Effector memory CD8-positive, alpha-beta T cell (primary cell): ENCODE results near the gene ABHD16A.

ENCODE experiments used
- ATAC-seq: fragments of 150-1000 bp; cut with Tn5 transposase; replicated peaks from 2 replicates; pipeline ENCODE4 v1.10.0; 2021; ENCODE audit warnings: mild to moderate bottlenecking, moderate library complexity
- DNase-seq, 3 experiments: peaks; one replicate each; pipeline ENCODE4 v3.0.0; 2021
- H3K27ac Mint-ChIP-seq, 2 donors: one replicate each; pipeline ENCODE4 v1.8.0; 2022; ENCODE audit warnings: mild to moderate bottlenecking in 2 of 2, mixed read lengths in 2 of 2, moderate library complexity in 2 of 2
- H3K27me3 Mint-ChIP-seq, 2 donors: one replicate each; pipeline ENCODE4 v1.8.0; 2022; ENCODE audit warnings: mixed read lengths in 2 of 2
- H3K36me3 Mint-ChIP-seq: one replicate; pipeline ENCODE4 v1.8.0; 2022; ENCODE audit warnings: mild to moderate bottlenecking, moderate library complexity, mixed read lengths; ENCODE audit not compliant: insufficient read depth
- H3K4me1 Mint-ChIP-seq, 2 donors: one replicate each; pipeline ENCODE4 v1.8.0; 2022; ENCODE audit warnings: low read depth in 2 of 2, mixed read lengths in 2 of 2
- H3K4me3 Mint-ChIP-seq, 2 donors: one replicate each; pipeline ENCODE4 v1.8.0; 2022; ENCODE audit warnings: mild to moderate bottlenecking in 2 of 2, mixed read lengths in 2 of 2, moderate library complexity in 2 of 2
- H3K9me3 Mint-ChIP-seq, 2 donors: one replicate each; pipeline ENCODE4 v1.8.0; 2022; ENCODE audit warnings: mixed read lengths in 2 of 2
- total RNA-seq, 9 experiments: gene quantifications; one replicate each; lab custom pipeline; 2026; lab: John Stamatoyannopoulos, UW

ABHD16A gene
- 2.4 to 9.4 (median 5.3) reads per million in 9 experiments for total RNA-seq

DNA sequence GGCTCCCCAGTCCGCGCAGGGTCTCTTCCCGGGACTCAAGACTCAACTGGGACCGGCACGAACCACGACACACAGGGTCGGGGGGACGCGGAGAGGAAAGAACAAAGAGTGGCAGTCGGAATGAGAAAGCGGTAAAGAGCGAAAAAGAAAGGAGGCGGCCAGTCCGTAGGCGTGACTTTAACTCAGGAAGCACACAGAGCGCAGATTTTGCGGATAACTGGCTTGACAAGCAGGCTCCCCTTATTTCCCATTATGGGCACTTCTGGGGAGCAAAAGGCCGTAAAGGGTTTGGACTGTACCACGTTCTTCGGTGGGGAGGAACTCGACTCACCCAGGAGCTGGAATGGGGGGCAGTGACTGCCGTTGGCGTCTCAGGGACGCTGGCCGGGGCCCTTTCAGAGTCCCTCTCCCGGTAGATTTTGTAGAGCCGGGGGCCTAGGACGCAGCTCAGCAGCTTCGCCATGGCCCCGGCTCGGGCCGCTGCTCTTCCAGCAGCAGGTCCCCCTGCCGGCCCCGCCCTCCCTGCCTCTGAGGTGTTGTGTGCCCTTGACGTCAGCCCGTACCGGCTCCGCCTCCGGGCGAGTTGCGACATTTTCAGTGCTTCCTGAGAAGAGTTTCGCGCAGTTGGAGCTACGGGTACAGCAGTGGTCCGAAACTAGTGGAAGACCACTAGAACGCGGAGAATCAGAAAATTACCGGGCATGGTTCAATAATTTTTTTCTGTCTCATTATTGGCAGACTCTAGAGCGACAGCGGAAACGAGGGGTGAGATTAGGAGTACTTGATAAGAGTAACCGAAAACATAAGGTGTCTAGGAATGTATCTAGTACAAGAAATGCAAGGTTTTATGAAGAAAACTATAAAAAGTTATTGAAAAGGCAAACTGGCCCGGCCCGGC lies at the start of gene ABHD16A:
Gene ABHD16A (minus strand): TSS at position 506 of the 898 bp plus-strand sequence. CDS start 43 bp downstream, at position 463.
- no peaks in the 10 kb centered on the region for H3K9me3 Mint-ChIP-seq
- peaks cover 26% of the 10 kb centered on the region for H3K36me3 Mint-ChIP-seq
- ATAC-seq (peak; percentile 93), DNase-seq (peak; percentile 94 to 95 (median 95))
- H3K4me3 Mint-ChIP-seq = peak within 1 kb of the TSS; percentile 95 to 99
- H3K27me3 Mint-ChIP-seq = no peaks in the 10 kb centered on the region
- H3K4me1 Mint-ChIP-seq = peaks cover 18 to 23% of the 10 kb centered on the region in 2 donors
- H3K27ac Mint-ChIP-seq = peak within 1 kb of the TSS; percentile 94 to 97

DNA sequence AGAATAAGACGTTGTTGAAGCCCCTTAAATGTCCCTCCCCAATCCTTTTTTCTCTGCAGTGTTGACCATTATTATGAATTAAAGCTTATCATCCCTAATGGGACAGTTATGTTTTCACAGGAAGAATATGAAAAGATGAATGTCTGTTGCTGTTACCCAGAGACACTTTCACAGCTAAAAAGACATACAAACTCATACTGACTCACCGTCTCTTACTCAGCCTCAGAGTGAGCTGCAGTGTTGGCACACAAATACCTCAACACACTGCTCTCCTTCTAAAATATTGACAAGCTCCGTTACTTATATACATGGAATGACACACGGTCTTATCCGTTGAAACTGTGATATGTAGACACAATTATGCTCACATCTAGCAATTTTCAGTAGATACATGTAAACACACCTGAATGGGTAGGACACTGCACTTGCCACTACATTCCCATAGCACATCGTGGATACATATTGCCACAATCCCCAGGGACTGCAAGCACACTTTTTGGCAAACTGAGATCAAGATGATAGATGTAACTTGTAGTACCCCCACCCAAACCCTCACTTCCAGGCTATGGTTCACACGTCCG lies 49.7 kb upstream of the ABHD16A start:
- Mint-ChIP-seq H3K27me3 (no peaks in the 10 kb centered on the region), H3K9me3 (no peaks in the 10 kb centered on the region), H3K4me1 (peaks cover 0 to 4% of the 10 kb centered on the region in 2 donors), H3K4me3 (no peak overlapping the region), H3K36me3 (peaks cover 3% of the 10 kb centered on the region), H3K27ac (no peak overlapping the region)
- DNase-seq (no peak), ATAC-seq (no peak)

DNA sequence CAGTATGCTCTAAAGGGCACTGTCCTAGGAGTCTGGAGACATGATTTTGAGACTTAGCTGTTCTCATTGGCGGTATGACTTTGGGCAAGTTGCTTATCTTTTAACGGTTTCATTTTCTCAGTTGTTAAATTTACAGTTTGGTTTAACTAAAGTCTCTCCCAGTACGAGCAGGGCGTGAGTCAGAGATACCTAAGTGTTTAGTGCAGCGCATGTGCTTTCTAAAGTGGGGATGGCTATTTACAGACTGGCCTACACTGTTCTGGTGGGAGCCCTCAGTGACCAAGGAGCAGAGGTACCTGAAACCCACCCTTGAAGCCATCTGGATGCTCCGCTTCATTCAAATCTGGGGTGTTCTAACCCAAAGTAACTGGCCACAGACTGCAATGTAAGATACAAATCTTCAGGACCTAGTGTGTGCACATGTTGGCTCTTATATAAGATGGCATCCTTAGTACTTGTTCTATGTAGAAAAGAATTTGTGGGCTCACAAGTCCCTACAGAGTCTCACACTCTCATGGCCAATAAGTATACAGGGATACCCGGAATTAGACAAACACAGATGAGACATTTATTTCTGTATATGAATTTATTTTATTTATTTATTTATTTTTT lies 47.4 kb upstream of the ABHD16A start:
- DNase-seq (no peak), ATAC-seq (no peak)
- Mint-ChIP-seq H3K27ac (no peak overlapping the region), H3K4me1 (peaks cover 0 to under 1% of the 10 kb centered on the region in 2 donors), H3K4me3 (no peak overlapping the region), H3K9me3 (no peaks in the 10 kb centered on the region), H3K27me3 (no peaks in the 10 kb centered on the region), H3K36me3 (peaks cover 3% of the 10 kb centered on the region)

DNA sequence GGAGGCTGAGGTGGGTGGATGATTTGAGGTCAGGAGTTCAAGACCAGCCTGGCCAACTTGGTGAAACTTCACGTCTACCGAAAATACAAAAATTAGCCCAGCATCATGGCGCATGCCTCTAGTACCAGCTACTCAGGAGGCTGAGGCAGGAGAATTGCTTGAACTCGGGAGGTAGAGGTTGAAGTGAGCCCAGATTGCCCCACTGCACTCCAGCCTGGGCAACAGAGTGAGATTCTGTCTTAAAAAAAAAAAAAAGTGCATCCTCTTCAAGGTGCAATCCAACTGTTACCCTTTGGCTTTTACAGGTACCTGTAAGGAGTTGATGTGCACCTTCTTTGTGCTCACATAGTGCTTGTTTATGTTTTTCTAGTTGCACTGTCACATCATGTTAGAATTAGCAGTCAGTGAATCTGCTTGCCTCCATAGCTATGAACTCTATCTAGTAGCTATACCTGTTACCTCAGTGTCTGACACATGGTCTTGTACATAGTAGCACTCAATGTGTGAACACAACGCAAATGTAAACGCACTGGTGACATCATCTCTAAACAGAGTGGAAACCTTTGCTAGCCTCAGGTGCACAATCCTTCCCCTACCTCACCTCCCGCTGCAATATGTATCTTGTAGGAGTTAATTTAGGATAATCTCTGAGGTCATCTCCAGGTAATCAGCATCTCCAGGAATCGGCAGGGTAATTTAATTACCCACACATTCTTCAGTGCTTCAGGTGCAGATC lies 46.3 kb upstream of the ABHD16A start:
- no peaks in the 10 kb centered on the region for H3K27me3 Mint-ChIP-seq
- H3K27ac Mint-ChIP-seq = no peak overlapping the region

DNA sequence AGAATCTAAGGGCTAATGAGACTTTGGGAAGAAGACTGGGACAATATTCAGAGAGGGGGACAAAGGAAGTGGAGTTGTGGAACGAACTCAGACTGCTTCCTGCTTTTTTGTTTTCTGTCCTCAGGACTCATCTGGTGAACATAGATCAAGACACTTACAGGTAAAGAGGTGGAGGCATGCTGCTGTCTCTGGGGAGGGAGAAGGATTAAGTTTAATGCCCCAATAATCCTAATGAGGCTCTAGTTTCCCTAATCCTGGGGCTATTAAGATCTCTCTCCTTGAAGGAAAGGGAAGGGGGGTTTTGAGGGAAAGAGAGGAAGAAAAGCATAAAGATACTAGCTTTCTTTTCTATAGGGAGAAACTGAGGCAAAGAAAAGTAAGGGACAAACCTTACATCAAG lies 41.3 kb upstream of the ABHD16A start:
- H3K4me3 Mint-ChIP-seq = no peak overlapping the region
- ATAC-seq = no peak
- peaks cover 16 to 23% of the 10 kb centered on the region in 2 donors for H3K4me1 Mint-ChIP-seq
- H3K27ac Mint-ChIP-seq = peak overlapping the region in 1 of 2 donors; percentile 10
- peaks cover 22% of the 10 kb centered on the region for H3K36me3 Mint-ChIP-seq
- no peaks in the 10 kb centered on the region for H3K9me3 Mint-ChIP-seq
- DNase-seq = no peak
- H3K27me3 Mint-ChIP-seq = no peaks in the 10 kb centered on the region

More for the DNA sequence above, 46.3 kb upstream of the ABHD16A start:
- peaks cover 0 to 4% of the 10 kb centered on the region in 2 donors for H3K4me1 Mint-ChIP-seq
- no peak for DNase-seq
- no peaks in the 10 kb centered on the region for H3K9me3 Mint-ChIP-seq
- ATAC-seq = no peak
- no peak overlapping the region for H3K4me3 Mint-ChIP-seq
- H3K36me3 Mint-ChIP-seq = peaks cover 8% of the 10 kb centered on the region

DNA sequence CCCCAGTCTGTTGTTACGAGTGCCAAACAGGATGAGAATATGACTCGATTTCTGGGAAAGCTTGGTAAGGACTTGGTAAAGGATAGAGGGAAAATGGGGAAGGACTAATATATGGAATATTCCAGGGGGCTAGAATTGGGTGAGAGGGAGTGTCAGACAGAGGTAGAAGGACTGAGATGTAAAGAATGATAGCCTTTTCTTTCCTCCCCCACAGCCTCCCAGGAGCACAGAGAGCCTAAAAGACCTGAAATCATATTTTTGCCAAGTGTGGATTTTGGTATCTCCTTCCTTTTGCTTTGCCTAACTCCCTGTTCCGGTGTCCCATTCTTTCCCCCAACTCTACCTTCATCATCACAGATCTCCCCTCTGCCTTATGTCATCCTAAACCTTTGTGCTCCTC lies 39.8 kb upstream of the ABHD16A start:
- ATAC-seq (no peak), DNase-seq (no peak)
- Mint-ChIP-seq H3K36me3 (peaks cover 21% of the 10 kb centered on the region), H3K27ac (no peak overlapping the region), H3K27me3 (no peaks in the 10 kb centered on the region), H3K9me3 (no peaks in the 10 kb centered on the region), H3K4me3 (no peak overlapping the region), H3K4me1 (peaks cover 31 to 38% of the 10 kb centered on the region in 2 donors)

DNA sequence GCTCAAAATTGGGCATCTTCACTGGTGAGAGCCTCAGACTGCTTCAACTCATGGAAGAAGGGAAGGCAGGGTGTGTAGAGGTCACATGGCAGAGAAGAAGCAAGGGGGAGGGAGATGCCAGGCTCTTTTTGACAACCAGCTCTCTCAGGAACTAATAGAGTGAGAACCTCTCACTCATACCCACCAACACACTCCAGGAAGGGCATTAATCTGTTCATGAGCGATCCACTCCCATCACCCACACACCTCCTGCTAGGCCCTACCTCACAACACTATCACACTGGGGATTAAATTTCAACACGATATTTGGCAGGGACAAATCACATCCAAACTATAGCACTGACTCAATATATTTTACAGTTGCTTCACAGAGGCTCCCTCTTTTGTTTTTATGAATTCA lies 38.7 kb upstream of the ABHD16A start:
- peaks cover 41 to 49% of the 10 kb centered on the region in 2 donors for H3K4me1 Mint-ChIP-seq

DNA sequence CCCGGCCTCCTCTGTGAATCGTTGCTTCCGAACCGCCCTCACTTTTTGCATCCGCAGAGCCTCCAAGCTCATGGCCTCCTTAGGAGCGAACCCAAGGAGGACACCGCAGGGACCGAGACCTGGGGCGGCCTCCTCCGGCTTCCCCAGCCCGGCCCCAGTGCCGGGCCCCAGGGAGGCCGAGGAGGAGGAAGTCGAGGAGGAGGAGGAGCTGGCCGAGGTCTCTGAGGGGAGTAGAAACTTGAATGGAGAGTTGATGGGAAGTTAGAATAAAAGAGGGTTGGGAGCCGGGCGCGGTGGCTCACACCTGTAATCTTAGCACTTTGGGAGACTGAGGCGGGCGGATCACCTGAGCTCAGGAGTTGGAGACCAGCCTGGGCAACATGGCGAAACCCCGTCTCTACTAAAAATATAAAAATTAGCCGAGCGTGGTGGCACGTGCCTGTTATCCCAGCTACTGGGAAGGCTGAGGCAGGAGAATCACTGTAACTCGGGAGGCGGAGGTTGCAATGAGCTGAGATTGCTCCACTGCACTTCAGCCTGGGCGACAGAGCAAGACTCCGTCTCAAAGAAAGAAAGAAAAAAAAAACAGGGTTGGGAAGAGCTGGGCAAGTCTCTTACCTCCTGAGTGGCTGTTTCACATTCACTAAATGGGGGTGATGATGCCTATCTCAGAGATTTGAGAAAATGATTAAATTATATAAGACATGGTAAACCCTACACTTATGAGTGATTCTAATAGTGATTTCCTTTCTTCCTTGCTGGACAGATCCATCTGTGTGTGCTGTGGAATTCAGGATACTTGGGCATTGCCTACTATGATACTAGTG lies 37.5 kb upstream of the ABHD16A start:
- Mint-ChIP-seq H3K4me3 (peak overlapping the region; percentile 95 to 97), H3K36me3 (peaks cover 35% of the 10 kb centered on the region), H3K27ac (peak overlapping the region; percentile 89 to 90), H3K4me1 (peaks cover 47 to 61% of the 10 kb centered on the region in 2 donors), H3K27me3 (no peaks in the 10 kb centered on the region), H3K9me3 (no peaks in the 10 kb centered on the region)
- ATAC-seq (no peak), DNase-seq (no peak)

More for the DNA sequence above, 38.7 kb upstream of the ABHD16A start:
- Mint-ChIP-seq H3K36me3 (peaks cover 27% of the 10 kb centered on the region), H3K9me3 (no peaks in the 10 kb centered on the region), H3K4me3 (peak overlapping the region; percentile 27 to 97), H3K27ac (no peak overlapping the region), H3K27me3 (no peaks in the 10 kb centered on the region)
- DNase-seq (no peak), ATAC-seq (no peak)

DNA sequence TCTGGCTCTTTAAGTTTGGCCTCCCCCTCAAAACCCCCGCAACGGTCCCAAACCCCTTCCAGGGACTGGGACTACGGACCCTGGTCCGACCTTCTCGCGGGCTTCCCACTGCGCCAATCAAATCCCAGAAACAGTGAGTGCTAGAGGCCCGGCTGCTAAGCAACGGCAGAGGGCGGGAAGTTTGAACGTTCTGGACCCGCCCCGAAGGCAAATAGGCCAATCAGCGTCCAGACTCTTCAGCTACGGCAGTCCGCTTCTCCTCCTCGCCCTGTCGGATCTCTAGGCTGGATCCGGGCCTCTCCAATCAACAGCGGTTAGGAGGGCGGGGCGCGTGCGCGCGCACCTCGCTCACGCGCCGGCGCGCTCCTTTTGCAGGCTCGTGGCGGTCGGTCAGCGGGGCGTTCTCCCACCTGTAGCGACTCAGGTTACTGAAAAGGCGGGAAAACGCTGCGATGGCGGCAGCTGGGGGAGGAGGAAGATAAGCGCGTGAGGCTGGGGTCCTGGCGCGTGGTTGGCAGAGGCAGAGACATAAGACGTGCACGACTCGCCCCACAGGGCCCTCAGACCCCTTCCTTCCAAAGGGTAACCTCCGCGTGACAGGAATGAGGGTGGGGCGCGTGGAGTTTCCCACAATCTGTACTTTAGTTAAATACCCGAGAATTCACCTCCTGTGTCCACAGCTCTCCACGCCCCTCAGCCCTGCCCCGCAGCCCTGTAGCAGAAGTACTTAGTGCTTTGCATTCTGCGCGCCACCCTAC lies 36.7 kb upstream of the ABHD16A start, which contains the start of gene MSH5:
Gene MSH5 (plus strand): TSS at position 367 of the 758 bp plus-strand sequence. CDS start 462 bp downstream, outside the sequence.
- peak; percentile 85 for ATAC-seq
- peak within 1 kb of the TSS; percentile 89 to 90 for H3K27ac Mint-ChIP-seq
- H3K36me3 Mint-ChIP-seq = peaks cover 39% of the 10 kb centered on the region
- no peaks in the 10 kb centered on the region for H3K9me3 Mint-ChIP-seq
- peak; percentile 91 to 92 (median 92) for DNase-seq
- peaks cover 48 to 64% of the 10 kb centered on the region in 2 donors for H3K4me1 Mint-ChIP-seq
- peak within 1 kb of the TSS; percentile 95 to 97 for H3K4me3 Mint-ChIP-seq
- no peaks in the 10 kb centered on the region for H3K27me3 Mint-ChIP-seq

DNA sequence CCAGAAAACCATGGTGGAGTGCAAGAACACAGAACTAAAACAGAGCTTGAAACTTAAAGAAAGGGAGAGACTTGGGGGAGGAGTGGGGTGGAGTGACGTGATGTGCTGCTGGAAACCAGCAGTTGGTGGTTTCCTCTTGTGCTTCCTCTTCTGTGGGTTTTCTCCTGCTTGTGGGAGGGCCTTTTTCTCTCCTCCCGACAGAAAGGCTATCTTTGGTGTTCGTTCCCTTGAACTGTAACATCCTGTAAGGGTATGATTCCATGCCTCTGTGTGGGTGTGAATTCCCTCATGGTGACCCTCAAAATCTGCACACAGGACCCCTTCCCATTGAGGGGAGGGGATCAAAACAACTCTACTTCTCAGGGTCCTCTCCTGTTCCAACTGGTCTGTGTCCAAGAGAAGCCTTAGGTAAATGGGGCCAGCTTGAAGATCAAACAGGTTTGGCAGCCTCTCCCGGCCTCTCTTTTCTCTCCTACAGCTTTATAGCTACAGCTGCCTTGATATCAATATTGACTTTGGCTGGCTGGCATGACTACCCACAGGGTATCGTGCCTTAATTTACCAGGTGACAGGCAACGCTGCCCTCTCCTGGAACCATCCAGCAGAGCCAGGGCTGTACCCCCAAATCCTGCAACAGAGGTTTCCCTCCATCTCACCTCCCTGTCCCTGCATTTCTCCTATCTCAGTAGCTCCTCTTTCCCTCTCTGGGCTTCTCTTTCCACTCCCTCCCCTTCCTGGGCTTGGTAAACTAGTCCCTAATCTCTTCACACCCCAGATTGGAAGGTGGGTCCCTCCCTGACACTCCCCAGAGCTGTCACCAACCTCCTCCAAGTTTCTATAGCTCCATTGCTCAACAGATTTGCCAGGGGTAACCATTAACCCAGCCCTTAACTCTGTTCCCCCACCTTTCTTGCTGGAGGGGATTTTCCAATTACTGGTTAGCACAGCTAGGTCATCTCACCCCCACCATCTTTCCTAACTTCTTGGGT lies 35.2 kb upstream of the ABHD16A start:
- Mint-ChIP-seq H3K36me3 (peaks cover 54% of the 10 kb centered on the region), H3K9me3 (no peaks in the 10 kb centered on the region), H3K4me1 (peaks cover 63 to 75% of the 10 kb centered on the region in 2 donors), H3K27ac (peak overlapping the region; percentile 89 to 90), H3K27me3 (no peaks in the 10 kb centered on the region), H3K4me3 (peak overlapping the region; percentile 95 to 97)
- DNase-seq (peak; percentile 48 to 52 (median 52)), ATAC-seq (peak; percentile 46)
